GM19328 (cell line): Measurements from ENCODE around the gene LBP.
"Not testable (repeated sequence)": the region's sequence is repeated elsewhere in the genome, so short reads cannot be mapped to it uniquely, and the experiment has no call there.

Source experiments
- ATAC-seq: cut with Tn5 transposase; IDR thresholded peaks from one replicate; pipeline ENCODE4 v1.9.1; 2021; ENCODE audit warnings: mild to moderate bottlenecking, moderate library complexity; ENCODE audit not compliant: unreplicated experiment

LBP gene

GRCh38 chr20:38392356-38392755 lies 46.1 kb downstream of the LBP start:
- ATAC-seq, result no peak

GRCh38 chr20:38393259-38393658 lies 47.0 kb downstream of the LBP start:
- ATAC-seq, result no peak

GRCh38 chr20:38395165-38395564 lies 48.9 kb downstream of the LBP start:
- ATAC-seq, result no peak

GRCh38 chr20:38395751-38396395 lies 49.6 kb downstream of the LBP start:
- not testable (repeated sequence) for ATAC-seq

GRCh38 chr20:38402089-38402488 lies 55.8 kb downstream of the LBP start:
- ATAC-seq, result no peak

GRCh38 chr20:38402816-38403215 lies 56.5 kb downstream of the LBP start:
- ATAC-seq, result no peak

- ATAC-seq, result no peak
Observed at GRCh38 chr20:38404016-38404415, 57.7 kb downstream of the LBP start.

GRCh38 chr20:38405132-38405531 lies 58.9 kb downstream of the LBP start:
- ATAC-seq, result no peak

- no peak for ATAC-seq
Observed at GRCh38 chr20:38406476-38406875, 60.2 kb downstream of the LBP start.

GRCh38 chr20:38407321-38407720 lies 61.0 kb downstream of the LBP start:
- ATAC-seq, result no peak

- not testable (repeated sequence) for ATAC-seq
Observed at GRCh38 chr20:38407822-38408221, 61.5 kb downstream of the LBP start.

GRCh38 chr20:38412877-38413577 lies 66.7 kb downstream of the LBP start:
- no peak for ATAC-seq

- ATAC-seq, result no peak
Observed at GRCh38 chr20:38414769-38415450, 68.6 kb downstream of the LBP start.

GRCh38 chr20:38418509-38419204 lies 72.4 kb downstream of the LBP start:
- no peak for ATAC-seq

- ATAC-seq, result no peak
Observed at GRCh38 chr20:38420388-38421085, 74.3 kb downstream of the LBP start.

- ATAC-seq, result no peak
Observed at GRCh38 chr20:38421915-38422314, 75.6 kb downstream of the LBP start.

GRCh38 chr20:38423541-38423940 lies 77.3 kb downstream of the LBP start:
- ATAC-seq, result no peak

- no peak for ATAC-seq
Observed at GRCh38 chr20:38424401-38424800, 78.1 kb downstream of the LBP start.

- ATAC-seq, result no peak
Observed at GRCh38 chr20:38426006-38426897, 80.0 kb downstream of the LBP start.
